Posterior vena cava (tissue), 2 donors: ENCODE results near the gene TMEM101. TPM values are rescaled to one million over a fixed set of nuclear protein-coding genes. Genes with fewer than 3 reads are reported as not detected.
"Not testable (repeated sequence)": the region's sequence is repeated elsewhere in the genome, so short reads cannot be mapped to it uniquely, and the experiment has no call there.

ENCODE experiments used
- DNase-seq: peaks from one replicate; pipeline ENCODE4 v3.0.0-alpha.2; 2020; ENCODE audit warnings: low spot score
- intact Hi-C, 2 donors: fragments of 100-400 bp; cut with DNase I; formaldehyde crosslinking; loops; one replicate each; pipeline versions ENCODE4 v1.14.1 to v1.14.2; 2022 to 2023
- total RNA-seq, 2 donors: library from RNA; stranded (reverse); fragmentation: NEBNext Ultra II Directional; extraction: Animal tissue kit (Norgen Biotek cat#: 25700); gene quantifications; one replicate each; pipeline ENCODE4 v1.2.1, GENCODE V29; 2021
- donor health status: DM: yes; HTN: yes; CAD: no.
- donor health status: DM: yes; HTN: yes; CAD: no.

TMEM101 gene
- total RNA-seq, 2 donors from 2014 or later, result 12.9 to 14.8 TPM

DNA sequence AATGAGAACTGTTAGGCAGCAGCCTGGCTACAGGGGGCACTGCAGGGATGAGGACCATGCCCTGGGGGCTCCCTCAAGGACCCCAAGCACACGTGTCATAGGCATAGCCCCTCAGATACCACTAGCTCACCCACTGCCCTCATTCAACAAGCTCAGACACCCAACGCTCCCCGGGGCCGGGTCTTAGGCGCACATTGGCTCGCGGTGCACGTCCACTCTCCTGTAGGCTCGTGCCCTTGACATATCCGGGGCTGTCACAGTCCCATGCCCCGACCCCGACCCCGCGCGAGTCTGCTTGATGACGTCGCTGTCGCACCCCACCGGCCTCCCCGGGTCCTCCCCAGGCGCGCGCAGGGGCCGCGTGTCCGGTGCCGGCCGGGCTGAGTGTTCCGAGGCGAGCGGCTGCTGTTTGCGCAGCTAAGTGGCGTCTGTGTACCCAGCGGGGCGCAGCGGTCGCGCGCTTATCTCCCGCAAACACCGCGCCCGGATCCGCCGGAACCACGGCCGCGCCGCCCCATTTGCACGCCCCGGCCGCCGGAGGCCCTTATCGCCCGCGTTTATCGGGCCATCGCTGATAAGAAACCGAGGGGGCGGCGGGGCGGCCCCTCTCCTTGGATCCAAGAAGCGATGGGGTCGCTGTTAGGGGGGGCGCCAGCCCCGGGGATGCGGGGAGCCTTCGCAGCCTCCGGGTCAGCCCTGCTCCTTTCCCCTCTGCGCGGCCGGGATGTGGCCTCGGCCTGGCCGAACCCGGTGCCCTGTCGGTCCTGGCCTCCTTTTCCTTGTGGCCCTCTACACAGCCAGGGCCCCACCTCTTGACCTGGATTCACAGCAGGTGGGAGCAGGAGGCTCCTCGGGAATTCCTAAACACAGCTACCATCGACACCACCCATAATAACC lies 31.0 kb downstream of the TMEM101 start:
- intact Hi-C loops, result no loop called here
- DNase-seq, result peak; percentile 83

DNA sequence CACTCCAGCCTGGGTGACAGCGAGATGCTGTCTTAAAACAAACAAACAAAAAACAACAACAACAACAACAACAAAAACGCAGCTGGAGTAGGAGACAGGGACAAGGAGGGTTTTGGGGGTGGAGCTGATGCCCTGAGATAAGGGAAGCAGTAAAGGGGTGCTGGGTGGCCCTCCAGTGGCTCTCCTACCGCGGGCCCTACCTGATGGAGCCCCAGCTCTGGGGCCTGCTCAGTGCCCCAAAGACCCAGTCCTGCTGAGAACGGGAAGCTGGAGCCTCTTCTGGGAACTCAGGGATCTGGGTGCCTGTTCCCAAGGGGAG lies 31.6 kb downstream of the TMEM101 start:
- peak; percentile 53 for DNase-seq
- intact Hi-C loops, result no loop called here

DNA sequence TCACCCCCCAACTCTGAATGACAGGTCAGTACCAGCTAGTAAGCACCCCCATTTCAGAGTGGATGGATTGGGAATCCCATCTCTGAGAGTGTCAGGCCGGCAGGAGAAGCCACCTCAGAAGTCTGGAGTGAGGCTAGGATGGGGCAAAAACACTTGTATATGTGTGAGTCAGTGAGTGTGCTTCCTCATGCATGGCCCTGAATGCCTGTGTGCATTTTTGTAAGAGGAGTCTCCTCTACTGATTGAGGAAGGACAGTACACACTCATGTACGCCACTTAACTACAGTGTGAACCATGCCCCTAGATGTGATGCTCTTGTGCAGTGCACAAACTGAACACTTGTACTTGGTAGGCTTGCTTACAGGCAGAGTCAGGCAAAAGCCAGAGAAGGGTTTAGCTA lies 32.6 kb downstream of the TMEM101 start:
- DNase-seq, result peak; percentile 12
- intact Hi-C loops, result no loop called here

DNA sequence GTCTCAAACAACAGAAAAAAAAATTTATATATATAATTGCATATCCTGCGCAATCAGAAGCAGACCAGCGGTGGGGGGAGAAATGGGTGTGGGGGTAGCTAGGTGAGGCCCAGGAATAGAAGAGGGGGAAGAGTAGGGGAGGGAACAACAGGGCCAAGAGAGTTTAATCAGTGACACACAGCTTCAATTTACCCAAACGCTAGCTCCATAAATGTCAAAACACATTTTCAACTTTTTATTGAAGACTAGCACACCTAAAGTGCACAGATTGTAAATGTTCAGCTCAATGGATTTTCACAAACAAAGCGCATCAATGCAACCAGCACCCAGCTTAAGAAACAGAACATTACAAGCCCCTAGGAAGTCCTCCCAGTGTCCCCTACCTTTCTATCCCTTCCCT lies 35.1 kb downstream of the TMEM101 start:
- intact Hi-C loops, result no loop called here
- DNase-seq, result no peak

DNA sequence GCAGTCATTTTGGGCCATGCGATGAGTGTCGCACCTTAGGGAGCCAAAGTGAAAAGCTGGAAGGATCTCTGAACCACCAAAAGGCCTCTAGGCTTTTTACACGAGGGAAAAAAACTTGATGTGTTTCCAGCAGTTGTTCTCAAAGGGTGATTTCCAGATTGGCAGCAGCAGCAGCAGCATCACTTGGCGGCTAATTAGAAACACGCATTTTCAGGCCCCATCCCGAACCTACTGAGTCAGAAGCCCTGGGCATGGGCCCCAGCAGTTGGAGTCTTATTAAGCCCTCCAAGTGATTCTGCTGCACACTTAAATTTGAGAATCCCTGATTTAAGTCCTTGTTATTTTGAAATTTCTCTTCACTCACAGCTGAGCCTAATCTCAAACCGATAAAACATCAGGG lies 35.8 kb downstream of the TMEM101 start:
- DNase-seq, result no peak
- intact Hi-C loops, result no loop called here

DNA sequence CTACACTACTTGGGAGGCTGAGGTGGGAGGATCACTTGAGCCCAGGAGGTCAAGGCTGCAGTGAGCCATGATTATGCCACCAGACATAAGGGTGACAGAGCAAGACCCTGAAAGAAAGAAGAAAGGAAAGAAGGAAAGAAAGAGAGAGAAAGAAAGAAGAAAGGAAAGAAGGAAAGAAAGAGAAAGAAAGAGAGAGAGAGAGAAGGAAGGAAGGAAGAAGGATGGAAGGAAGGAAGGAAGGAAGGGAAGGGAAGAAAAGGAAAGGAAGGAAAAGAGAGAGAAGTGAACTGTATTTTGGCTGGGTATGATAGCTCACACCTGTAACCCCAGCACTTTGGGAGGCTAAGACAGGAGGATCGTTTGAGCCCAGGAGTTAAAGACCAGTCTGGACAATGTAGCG lies 36.7 kb downstream of the TMEM101 start:
- no peak for DNase-seq
- intact Hi-C loops, result no loop called here

DNA sequence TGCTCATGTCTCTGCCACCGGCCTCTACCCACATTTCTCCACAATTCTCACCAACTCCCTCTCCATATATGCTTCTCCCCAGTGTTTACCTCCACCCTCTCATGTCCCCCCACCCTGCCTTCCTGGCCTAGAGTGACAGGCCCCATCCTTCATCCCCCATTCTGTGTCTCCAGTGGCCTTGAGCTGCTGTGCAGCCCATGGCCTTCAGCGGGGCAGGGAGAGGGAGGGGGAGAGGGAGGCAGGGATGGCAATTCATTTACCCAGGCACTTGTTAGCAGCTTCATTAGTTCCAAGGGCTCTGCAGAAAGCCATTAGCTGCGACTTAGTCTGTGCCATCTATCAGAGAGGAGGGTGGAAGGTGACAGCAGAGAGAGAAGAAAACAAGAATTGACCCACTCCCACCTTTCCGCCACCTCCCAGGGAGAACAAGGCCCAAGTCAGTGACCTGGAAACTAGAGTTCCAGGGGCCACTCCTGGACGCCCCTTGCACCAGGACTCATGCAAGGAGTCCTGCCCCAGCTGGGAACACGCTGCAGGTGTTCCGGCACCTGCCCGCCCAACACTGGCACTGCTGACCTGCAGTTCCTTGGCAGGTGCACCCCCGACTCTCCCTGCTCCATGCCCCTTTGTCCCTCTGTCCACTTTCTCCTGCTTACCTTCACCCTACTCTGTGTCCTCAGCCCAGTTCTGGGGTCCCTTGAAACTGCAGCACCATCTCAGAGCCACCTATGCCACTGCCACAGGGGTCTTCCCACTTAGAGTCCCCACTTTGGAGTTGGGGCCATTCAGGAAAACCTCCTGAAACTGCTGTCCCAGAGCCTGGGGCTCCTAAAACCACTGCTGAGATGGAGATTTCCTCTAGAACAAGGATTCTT lies 37.6 kb downstream of the TMEM101 start:
- DNase-seq, result peak; percentile 36
- intact Hi-C loops, result no loop called here

DNA sequence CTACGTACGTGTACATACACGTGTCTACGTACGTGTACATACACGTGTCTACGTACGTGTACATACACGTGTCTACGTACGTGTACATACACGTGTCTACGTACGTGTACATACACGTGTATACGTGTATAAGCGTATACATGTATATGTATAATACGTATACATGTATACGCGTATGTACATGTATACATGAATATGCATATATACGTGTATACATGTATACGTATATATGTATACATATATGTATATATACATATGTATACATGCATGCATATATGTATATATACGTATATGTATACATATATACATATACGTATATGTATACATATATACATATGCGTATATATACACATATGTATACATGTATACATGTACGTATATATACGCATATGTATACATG lies 38.9 kb downstream of the TMEM101 start:
- intact Hi-C loops, result no loop called here

DNA sequence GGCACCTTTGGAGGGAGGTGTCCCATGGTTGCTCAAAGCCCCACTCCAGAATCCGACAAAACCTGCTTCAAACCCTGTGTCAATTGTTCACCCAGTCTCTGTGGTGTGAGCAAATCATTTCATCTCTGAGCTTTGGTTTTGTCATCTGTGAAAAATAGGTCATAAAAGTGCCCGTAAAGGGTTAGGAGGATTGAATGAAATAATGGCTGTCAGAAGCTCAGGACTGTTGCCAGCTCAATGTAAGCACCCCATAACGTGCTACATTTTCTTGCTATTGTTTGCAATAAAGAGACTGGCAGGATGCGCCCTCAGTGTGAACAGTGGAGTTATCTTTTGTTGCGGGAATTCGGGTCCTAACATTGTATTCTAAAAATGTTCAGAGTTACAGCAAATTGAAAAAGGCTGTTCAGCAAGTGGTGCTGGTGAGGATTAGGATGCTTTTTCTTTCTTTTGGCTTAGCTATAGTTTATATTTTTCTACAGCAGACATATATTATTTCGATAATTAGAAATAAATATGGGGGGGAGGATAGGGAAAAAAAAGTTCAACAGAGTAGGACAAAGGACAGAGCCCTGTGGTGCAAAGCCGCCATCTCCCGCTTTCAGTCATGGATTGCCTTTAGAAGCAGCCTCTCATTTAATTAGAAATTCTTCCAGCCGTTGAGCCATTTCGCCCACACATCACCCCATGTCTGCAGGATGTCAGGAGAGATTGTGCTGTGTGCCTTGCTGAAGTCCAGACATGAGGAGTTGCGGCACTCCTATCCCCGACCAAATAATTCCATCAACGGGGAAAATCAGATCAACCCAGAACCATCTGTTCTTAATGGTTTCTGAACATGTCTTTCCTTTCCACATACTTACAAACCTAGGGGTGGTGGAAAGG lies 40.1 kb downstream of the TMEM101 start:
- intact Hi-C loops, result no loop called here
- peak; percentile 10 for DNase-seq

More for the DNA sequence above, 38.9 kb downstream of the TMEM101 start:
- DNase-seq, result no peak

DNA sequence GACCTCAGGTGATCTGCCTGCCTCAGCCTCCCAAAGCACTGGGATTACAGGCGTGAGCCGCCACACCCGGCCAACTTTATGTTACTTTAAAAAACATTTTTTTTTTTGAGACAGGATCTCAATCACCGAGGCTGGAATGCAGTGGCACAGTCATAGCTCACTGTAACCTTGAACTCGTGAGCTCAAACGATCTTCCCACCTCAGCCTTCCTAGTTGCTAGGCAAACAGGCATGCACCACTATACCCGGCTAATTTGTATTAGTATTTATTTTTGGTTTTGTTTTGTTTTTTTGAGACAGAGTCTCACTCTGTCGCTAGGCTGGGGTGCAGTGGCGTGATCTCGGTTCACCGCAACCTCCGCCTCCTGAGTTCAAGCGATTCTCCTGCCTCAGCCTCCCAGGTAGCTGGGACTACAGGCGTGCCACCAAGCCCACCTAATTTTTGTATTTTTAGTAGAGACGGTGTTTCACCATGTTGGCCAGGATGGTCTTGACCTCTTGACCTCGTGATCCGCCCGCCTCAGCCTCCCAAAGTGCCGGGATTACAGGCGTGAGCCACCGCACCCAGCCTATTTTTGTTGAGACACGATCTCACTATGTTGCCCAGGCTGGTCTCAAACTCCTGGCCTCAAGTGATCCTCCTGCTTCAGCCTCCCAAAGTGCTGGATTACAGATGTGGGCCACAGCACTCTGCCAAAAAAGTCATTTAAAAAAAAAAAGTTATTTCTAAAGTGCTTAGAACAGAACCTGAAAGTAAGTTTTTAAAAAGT lies 42.1 kb downstream of the TMEM101 start:
- intact Hi-C loops, result not testable (repeated sequence)

DNA sequence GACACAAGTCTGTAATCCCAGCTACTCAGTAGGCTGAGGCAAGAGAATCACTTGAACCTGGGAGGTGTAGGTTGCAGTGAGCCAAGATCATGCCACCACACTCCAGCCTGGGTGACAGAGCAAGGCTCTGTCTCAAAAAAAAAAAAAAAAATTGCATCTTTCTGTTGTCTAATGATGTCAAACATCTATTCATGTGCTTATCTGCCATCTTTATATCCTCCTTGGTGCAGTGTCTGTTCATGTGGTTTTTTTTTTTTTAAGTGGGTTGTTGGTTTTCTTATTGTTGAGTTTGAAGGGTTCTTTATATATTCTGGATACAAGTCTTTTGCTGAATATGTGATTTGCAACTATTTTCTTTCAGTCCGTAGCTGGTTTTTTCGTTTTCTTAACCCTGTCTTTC lies 43.3 kb downstream of the TMEM101 start:
- DNase-seq, intact Hi-C loops: not testable (repeated sequence)

More for the DNA sequence above, 42.1 kb downstream of the TMEM101 start:
- DNase-seq, result peak; percentile 28

DNA sequence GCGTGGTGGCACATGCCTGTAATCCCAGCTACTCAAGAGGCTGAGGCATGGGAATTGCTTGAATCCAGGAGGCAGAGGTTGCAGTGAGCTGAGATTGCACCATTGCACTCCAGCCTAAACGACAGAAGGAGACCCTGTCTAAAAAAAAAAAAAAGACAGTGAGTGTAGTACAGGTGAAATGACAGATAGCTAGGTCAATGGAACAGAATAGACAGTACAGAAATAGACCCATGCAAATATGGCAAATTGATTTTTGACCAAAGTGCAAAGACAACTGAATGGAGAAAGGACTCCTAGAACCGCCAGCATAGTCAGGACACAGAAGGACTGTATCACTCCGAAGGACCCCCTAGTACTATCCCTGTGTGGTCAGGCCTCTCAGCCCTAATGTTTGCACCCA lies 44.4 kb downstream of the TMEM101 start:
- peak; percentile 7 for DNase-seq
- intact Hi-C loops, result no loop called here

DNA sequence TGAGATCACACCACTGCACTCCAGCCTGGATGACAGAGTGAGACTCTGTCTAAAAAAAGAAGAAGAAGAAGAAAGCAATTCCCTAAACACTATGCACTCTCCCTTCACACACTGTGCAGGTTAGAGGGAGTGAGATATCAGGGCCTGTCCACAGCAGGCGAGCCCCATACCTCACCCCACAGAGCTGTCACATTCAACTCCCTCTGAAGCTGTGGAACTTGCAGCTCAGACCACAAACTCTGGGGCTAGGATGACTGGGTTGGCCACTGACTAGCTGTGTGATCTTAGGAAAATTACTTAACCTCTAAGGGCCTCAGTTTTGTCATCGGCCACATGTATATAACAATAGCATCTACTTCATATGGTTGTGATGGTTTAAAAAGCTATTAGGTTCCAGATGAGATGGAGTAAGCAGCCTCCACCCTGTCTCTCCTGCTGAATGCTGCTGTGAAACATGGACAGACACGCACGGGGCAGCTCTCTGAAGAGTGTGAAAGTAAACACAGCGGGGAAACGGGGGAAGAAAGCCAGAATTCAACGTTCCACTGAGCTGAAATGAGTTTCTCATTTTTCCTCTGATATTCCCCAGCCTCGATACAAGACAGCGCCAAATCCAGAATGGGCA lies 47.4 kb downstream of the TMEM101 start:
- intact Hi-C loops, result no loop called here
- DNase-seq, result peak; percentile 31

DNA sequence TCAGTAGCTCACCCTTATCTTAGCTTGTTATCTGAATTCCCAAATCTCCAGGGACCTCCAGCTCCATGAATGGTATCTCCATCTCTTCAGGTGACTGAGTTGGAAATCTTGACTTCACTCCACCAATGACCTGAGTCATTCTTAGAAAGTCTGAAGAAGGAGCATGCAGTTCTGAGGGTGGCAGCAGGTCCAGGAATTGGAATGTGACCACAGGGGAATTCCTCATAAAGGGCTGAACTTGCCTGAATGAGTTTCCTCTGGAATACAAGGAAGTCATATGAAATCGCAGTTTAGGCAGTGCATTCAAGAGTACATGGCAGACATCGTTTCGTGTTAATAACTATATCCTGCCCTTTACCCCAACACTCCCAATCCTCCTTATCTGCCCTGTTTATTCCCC lies 48.5 kb downstream of the TMEM101 start:
- intact Hi-C loops, result no loop called here
- no peak for DNase-seq

DNA sequence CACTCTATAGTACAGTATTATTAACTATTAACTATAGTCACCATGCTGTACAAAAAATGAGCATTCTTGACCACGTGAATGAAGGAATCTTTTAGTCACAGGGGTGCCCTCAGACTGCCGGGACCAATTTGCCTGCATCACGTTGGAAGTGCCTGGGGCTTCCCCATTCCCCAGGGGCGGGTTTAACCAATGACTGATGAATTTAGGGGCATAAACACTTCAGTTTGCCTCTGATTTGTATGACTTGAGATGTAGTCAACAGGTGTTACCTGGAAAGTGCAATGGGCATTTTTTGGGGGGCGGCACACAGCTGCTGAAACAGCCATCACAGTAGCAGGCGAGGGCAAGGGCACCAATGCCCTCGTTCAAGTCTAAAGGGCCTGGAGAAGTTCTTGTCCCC lies 52.3 kb downstream of the TMEM101 start:
- intact Hi-C loops, result no loop called here

DNA sequence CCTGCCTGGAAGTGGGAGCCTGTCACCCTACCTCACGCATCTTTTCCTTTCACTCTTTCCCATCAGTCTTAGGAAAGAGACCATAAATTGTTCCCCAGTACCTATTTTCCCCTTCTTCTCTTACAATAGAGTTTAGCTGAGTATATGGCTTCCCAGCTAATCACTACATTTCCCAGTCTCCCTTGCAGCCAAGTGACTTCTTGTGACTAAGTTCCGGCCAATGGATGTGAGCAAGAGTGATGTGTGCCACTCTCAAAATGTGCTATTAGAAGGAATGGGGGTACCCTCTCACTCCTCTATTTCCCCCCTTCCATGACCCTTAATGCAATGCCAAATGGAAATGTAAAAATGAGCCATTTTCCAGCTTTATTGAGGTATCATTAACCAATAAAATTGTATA lies 52.8 kb downstream of the TMEM101 start:
- DNase-seq, result no peak
- intact Hi-C loops, result no loop called here

More for the DNA sequence above, 52.3 kb downstream of the TMEM101 start:
- peak; percentile 26 for DNase-seq

DNA sequence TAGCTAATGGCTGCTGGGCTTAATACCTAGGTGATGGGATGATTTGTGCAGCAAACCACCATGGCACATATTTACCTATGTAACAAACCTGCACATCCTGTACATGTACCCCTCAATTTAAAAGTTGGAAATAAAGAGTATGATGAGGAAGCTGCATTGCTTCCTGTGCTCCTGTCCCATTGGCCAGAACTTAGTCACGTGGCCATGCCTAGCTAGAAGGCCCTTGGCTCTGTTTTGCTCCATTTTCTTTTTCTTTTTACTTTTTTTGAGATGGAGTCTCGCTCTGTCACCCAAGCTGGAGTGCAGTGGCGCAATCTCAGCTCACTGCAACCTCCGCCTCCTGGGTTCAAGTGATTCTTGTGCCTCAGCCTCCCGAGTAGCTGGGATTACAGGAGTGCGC lies 53.5 kb downstream of the TMEM101 start:
- intact Hi-C loops, DNase-seq: not testable (repeated sequence)
